Measurements from ENCODE around the gene PIR. TPM values are rescaled to one million over a fixed set of nuclear protein-coding genes. Genes with fewer than 3 reads are reported as not detected.

The PIR gene
- total and polyA plus RNA-seq, 9 of the 15 experiments (the other 6 are each of a cell fraction or from before 2014, with no cell fraction given) = 7.5 to 29.8 (median 11.5) TPM

DNA sequence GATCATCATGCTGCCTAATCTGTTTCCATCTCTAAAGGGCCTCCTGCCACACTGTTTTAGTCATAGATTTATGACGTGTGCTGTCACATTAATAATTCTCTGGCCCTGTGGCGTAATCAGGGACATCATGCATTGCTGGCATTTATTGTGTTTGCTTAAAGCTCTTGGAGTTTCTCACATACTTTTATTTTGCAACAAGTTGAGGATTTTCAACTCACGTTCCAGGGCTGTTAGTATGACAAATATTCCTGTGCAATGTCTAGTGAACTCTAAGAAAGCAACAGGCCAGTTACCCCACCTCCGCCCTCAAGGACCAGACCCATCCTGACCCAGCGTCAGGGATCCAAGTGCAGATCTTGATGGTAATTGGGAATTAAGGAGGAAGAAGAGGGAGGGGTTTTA, 150.1 kb downstream of the PIR start:
- Histone ChIP-seq H3K4me2 (ENCODE audit: insufficient read depth, low read length) (no peak overlapping the region), H3K9me1 (ENCODE audit: control insufficient read depth, insufficient read depth, low read length) (no peaks in the 10 kb centered on the region), H4K20me1 (replicated peaks; ENCODE audit: control insufficient read depth, insufficient read depth, low read length) (no peaks in the 10 kb centered on the region), H2AFZ (ENCODE audit: low read depth, low read length) (no peak overlapping the region), H3K9me3 (replicated peaks; ENCODE audit: control insufficient read depth, insufficient read depth, low read depth, low read length) (no peaks in the 10 kb centered on the region), H3K4me3 (no peak overlapping the region), H3K4me1 (replicated peaks in 1 of 2; ENCODE audit: control insufficient read depth in 2 of 2, insufficient read depth in 2 of 2, low read length in 2 of 2) (no peaks in the 10 kb centered on the region), H3K9ac (ENCODE audit: insufficient read depth in 1 of 2, low read depth in 2 of 2, low read length in 2 of 2) (no peak overlapping the region), H3K79me2 (ENCODE audit: control insufficient read depth, insufficient read depth, low read length) (no peaks in the 10 kb centered on the region), H3K36me3 (ENCODE audit: control insufficient read depth, insufficient read depth, low read length) (no peaks in the 10 kb centered on the region), H3K27ac (ENCODE audit: extremely low read depth, low read depth, low read length) (no peak overlapping the region), H3K27me3 (ENCODE audit: control insufficient read depth in 2 of 2, insufficient read depth in 2 of 2, low read length in 2 of 2) (peaks cover 0 to 6% of the 10 kb centered on the region in 2 experiments; a peak in 3 of 5 replicates)
- WGBS (ENCODE audit: insufficient coverage, low coverage, missing lambda C conversion rate) = 2% methylated on average over 4 of the region's 5 CpGs
- DNase-seq (ENCODE audit: extremely low read depth in 1 of 4, low spot score in 3 of 4) (no peak), FAIRE-seq (no peak), ATAC-seq (no peak)
- CTCF ChIA-PET (ENCODE audit: low intra/inter-chr PET ratio) = no interaction called here
- no TSS peak for BruUV-seq (replicated peaks)
- POLR2A ChIA-PET = no interaction called here
- intact Hi-C loops (cut with micrococcal nuclease) = loop anchor here (10.0 kb wide), 1 partner anchor 312 kb away; no protein-coding TSS in a partner anchor
- in situ Hi-C loops (cut with MboI) = loop anchor here (10.0 to 25.0 kb wide), 2 partner anchors 119 to 222 kb away; no protein-coding TSS in a partner anchor
- TF ChIP-seq, protein P1, sequence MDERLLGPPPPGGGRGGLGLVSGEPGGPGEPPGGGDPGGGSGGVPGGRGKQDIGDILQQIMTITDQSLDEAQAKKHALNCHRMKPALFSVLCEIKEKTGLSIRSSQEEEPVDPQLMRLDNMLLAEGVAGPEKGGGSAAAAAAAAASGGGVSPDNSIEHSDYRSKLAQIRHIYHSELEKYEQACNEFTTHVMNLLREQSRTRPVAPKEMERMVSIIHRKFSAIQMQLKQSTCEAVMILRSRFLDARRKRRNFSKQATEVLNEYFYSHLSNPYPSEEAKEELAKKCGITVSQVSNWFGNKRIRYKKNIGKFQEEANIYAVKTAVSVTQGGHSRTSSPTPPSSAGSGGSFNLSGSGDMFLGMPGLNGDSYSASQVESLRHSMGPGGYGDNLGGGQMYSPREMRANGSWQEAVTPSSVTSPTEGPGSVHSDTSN (CRISPR knock-in tag; IDR thresholded peaks at IDR 0.05; ENCODE audit: low read depth) = no peak
- TF ChIP-seq, protein P1 (tag; conservative IDR thresholded peaks at IDR 0.05; ENCODE audit: low read depth) = peak; percentile 45
- no peak for TF ChIP-seq ZNF785 (CRISPR knock-in tag; IDR thresholded peaks at IDR 0.05)
- peak; percentile 11 for TF ChIP-seq MEIS2 (IDR thresholded peaks at IDR 0.05; ENCODE audit: partially characterized antibody)
- no peak for TF ChIP-seq SNIP1 (IDR thresholded peaks at IDR 0.05; ENCODE audit: low read depth)
- TF ChIP-seq GABPB2 (CRISPR knock-in tag; conservative IDR thresholded peaks at IDR 0.05) = no peak
